Medulla oblongata (tissue), 1 donor: Measurements from ENCODE around the gene PARD6B.

Source experiments
- DNase-seq: peaks from one replicate; pipeline ENCODE4 v3.0.0-alpha.2; 2015; ENCODE audit errors: extremely low spot score

PARD6B gene

DNA sequence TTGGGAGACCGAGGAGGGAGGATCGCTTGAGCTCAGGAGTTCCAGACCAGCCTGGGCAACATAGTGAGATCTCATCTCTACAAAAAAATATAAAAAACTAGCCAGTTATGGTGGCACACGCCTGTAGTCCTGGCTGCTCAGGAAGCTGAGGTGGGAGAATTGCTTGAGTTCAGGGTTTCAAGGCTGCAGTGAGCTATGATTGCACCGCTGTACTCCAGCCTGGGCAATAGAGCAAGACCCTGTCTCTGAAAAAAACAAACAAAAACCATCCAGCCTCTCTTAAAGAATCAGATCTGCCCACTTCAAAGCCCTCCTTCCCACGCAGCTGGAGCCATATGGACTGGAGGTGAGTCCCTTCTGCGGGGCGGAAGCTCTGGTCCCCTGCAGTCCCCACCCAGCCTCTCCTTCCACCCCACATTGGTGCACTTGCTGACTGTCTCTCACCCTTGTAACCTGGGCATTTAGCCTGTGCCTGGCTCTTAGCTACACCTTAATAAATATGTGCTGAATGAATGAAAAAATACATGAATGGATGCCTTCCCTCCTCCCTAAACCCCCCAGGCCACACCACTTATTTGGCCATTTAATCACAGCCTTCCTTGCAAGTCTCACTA is 7.2 kb upstream of the PARD6B start:
- no peak for DNase-seq

GRCh38 chr20:50724851-50725723 is 6.3 kb upstream of the PARD6B start:
- no peak for DNase-seq

DNA sequence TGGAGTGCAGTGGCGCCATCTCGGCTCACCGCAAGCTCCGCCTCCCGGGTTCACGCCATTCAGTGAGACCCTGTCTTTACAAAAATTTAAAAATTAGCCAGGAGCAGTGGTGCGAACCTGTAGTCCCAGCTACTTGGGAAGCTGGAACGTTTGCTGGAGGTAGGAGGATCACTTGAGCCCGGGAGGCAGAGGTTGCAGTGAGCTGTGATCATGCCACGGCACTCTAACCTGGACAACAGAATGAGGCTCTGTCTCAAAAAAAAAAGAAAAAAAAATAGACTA is 5.7 kb upstream of the PARD6B start:
- no peak for DNase-seq

- DNase-seq = no peak
Observed at GRCh38 chr20:50726955-50727791, 4.2 kb upstream of the PARD6B start.

DNA sequence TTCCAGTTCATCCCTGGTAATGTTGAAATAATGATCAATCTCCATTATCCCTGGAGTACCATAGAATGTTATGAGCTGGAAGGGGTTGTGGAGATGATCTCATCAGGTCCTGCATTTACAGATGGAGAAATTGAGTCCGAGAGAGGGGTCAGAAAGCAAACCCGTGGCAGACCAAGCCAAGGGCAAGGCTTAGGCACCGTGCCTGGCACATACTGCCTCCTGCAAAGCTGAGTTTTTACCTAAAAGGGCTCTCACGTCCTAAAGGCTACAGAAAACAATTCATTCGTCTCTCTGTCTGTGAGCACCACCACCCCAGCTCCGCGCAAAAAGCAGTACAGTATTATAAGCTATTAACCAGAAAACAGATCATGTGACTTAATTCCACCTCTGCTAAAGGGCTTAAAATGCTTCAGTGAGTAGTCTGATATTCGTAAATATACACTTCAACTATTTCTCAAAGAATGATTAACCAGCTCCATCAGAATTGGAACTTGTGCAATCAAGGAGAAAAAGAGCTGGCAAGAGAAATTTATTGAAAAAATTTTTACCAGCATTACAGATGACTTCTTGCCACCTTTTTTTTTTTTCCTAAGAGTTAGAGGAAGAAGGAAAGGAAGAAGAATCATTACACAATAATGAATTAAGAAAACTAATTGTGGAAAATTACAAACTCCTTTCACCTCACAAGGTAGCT is 3.4 kb upstream of the PARD6B start:
- no peak for DNase-seq

GRCh38 chr20:50728486-50728980 is 2.8 kb upstream of the PARD6B start:
- no peak for DNase-seq

DNA sequence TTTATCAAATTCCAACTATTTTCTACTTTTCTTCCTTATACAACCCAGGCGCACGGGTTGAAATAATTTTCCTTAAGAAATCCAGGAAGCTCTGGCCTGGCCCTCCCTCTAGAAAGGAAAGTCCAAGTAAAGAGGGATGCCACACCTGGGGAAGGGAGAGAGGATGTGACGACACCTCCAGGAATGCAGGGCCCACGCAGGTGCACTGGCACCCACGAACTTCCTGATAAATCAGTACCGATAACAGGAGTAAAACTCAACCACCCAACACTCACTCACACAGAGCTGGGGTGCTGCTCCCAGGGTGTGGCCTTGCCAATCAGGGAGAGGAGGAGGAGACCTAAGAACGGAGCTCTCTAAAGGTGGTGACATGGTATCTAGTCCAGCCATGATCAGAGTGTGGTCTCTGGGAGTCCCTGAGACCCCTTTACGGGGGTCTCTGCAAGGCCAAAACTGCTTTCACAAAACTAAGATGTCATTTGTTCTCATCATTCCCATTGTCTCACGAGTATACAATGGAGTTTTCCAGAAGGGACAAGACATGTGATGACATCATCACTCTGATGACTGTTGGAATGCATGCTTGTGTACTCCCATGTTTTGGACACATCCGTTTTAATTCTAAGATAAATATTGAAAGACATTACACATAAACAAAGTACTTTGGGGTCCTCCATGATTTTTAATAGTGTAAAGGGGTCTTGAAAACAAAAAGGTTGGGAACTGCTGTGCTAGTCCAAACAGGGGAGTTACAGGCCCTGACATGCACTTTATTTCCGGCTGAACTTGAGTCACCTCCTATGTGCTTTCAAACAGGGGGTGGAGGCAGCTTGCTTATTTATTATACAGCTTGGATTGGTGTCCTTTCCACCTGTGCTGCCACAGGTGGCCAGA is 2.2 kb upstream of the PARD6B start:
- DNase-seq = no peak

DNA sequence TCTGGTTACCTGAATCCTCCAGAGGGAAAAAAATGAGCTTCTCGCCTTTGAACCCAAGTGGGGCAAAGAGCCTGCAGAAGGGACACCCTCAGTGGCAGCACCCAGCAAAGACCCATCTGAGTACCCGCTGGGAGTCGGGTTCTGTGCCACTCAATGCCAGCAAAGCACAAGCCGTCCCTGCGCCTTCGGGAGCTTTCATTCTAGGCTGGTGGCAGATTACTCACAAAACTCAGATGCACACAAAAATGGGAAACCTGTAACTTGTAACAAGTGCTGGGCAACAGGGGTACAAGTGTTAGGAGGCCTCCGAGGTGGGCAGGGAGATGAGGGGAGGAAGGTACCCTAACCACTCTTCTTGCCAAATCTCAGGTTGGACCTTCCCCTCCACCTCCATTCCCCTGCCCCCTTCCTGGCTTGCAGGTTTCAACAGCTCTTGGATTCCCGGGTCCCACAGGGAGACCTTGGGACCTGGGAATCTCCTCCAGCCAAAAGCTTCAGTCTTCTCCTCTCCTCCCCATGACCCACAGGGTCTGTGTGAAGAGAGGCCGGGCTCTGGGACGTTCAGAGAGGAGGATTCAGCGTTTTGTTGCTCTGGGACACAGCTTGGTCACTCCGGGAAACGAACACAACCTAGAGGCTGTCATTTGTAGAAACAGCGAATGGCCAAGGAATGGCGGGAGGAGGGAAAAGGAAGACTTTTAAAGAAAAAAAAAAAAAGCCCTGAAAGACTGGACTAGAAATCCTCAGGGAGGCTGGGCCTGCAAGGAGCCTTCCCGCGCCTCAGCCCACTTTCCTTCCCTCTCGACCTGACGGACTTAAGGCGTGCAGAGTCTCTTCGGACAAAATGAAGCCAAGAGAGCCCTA is 1.2 kb upstream of the PARD6B start:
- no peak for DNase-seq

GRCh38 chr20:50730765-50731054 is 670 bp upstream of the PARD6B start:
- no peak for DNase-seq

DNA sequence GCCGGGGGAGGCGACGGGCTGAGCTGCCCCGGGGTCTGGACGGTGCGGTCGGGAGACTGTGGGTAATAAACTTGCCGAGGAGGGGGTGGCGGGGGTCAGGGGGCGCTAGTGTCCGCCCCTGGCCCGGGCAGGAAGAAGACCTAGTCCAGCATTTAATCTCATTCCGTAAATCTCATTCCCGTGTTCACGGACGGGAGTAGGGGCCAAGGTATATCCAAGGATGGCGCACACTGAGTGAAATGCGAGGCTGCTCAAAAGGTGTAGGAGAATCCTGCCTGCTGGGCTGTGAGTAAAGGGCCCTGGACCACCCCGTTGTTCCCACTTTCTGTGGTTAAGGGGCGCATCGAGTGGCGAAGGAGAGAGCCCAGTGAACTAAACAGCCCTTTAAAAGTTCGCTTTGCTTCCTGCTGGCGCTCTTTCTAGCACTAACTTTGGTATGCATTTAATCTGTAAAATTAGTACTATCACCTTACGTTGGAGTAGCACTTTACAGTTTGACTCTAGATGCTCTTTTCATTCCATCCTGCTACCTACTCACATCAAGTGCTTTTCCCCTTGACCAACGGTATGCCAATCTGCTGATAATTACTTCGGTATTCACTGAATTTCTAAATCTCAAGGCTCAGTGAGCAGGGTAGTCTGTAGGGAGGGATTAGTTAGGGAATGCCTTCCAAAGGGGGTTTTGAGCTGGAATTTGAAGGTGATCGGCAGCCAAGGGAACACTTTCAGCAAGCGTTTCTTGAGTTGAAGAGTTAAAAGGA is 730 bp downstream of the PARD6B start:
- no peak for DNase-seq

GRCh38 chr20:50733644-50734349 is 2.4 kb downstream of the PARD6B start:
- DNase-seq = no peak

DNA sequence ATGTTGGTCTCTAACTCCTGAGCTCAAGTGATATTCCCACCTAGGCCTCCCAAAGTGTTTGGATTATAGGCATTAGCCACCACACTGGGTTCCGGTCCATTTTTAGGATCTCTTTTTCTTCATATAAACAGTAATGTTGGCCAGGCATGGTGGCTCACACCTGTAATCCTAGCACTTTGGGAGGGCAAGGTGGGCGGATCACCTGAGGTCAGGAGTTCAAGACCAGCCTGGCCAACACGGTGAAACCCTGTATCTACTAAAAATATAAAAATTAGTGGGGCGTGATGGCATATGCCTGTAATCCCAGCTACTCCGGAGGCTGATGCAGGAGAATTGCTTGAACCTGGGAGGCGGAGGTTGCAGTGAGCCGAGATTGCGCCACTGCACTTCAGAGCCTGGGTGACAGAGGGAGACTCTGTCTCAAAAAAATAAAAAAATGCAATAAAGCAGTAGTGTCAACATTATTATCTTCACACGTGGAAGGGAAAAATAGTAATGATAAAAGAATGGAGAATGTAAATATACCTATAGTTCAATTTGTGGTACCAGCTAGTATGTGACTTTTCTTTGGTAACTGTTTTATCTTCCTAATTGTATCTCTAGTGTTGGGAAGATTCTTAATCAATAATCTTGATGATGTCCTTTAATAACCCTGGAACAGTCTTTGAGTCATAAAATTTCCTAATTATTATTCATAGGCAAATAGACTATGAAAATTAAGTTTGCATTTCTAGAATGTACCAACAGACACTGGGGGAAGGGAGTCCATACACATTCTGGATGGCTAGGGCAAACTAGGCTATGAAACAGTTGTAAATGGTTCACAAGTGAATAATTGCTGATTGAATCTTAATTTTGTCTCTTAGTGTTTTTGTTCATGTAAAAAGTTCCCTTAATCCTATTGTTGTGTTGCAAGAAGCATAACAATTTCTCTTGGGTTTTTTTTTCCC is 3.6 kb downstream of the PARD6B start:
- DNase-seq = no peak

- DNase-seq = no peak
Observed at GRCh38 chr20:50735813-50736212, 4.4 kb downstream of the PARD6B start.

- no peak for DNase-seq
Observed at GRCh38 chr20:50737352-50737751, 6.0 kb downstream of the PARD6B start.

- no peak for DNase-seq
Observed at GRCh38 chr20:50743087-50743486, 11.7 kb downstream of the PARD6B start.

DNA sequence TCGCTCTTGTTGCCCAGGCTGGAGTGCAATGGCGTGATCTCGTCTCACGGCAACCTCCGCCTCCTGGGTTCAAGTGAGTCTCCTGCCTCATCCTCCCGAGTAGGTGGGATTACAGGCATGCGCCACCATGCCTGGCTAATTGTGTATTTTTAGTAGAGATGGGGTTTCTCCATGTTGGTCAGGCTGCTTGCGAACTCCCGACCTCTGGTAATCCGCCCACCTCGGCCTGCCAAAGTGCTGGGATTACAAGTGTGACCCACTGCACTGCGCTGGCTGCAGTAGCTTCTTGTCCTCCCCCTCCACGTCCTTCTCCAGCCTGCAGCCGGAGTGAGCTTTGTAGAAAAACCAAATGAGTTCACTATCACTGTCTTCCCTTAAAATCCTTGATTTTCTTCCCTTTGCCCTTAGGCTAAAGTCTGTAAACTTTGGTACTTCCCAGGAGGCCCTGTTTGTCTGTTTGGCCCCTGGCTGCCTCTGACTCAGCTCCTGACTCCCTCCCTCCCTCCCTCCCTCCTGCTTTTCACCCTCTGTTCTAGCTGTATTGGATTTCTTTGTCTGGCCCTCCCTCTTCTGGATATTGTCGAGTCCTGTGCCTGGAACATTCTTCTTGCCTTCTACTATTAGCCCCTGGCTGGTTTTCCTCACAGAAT is 12.9 kb downstream of the PARD6B start:
- DNase-seq = peak; percentile 86

DNA sequence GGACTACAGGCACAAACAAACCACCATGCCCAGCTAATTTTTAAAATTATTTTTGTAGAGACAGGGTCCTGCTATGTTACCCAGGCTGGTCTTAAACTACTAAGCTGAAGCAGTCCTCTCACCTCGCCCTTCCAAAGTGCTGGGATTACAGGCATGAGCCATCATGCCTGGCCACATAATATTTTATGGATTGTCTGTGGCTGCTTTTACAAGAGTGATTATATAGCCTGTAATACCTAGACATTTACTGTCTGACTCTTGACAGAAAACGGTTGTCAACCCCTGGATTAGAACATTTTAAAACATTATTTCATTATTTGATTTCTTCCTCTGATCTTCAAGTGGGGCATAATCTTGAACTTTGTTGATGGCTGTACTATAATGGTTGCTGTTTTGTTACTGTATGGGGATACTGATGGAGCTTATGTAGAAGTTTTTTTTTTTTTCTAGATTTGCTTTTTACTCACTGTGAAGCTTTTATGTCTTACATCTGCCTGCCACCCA is 14.3 kb downstream of the PARD6B start:
- no peak for DNase-seq
